GM23248 (cell line): Measurements from ENCODE around the gene CACNG3. TPM values are rescaled to one million over a fixed set of nuclear protein-coding genes. Genes with fewer than 3 reads are reported as not detected.

ENCODE experiments used
- DNase-seq: peaks from one replicate; pipeline ENCODE4 v3.0.0-alpha.2; 2015
- H2AFZ ChIP-seq: fragments of 200-600 bp; sonication (generic); 2 replicates; pipeline ENCODE4 v1.6.1; 2016; ENCODE audit warnings: antibody characterized with exemption
- H3F3A ChIP-seq: fragments of 200-600 bp; sonication (generic); 2 replicates; pipeline ENCODE4 v1.6.1; 2016; ENCODE audit warnings: mild to moderate bottlenecking, antibody characterized with exemption, mixed run types; ENCODE audit not compliant: insufficient read depth
- H3K27ac ChIP-seq: fragments of 200-600 bp; sonication (generic); 2 replicates; pipeline ENCODE4 v1.5.1; 2016; ENCODE audit warnings: mild to moderate bottlenecking
- H3K27me3 ChIP-seq: fragments of 200-600 bp; sonication (generic); replicated peaks from 2 replicates; pipeline ENCODE4 v1.6.1; 2016; ENCODE audit warnings: mild to moderate bottlenecking; ENCODE audit not compliant: insufficient read depth
- H3K36me3 ChIP-seq: fragments of 200-600 bp; sonication (generic); 2 replicates; pipeline ENCODE4 v1.6.1; 2016; ENCODE audit warnings: low read depth, mild to moderate bottlenecking
- H3K4me1 ChIP-seq: fragments of 200-600 bp; sonication (generic); 2 replicates; pipeline ENCODE4 v1.6.1; 2016; ENCODE audit warnings: mild to moderate bottlenecking; ENCODE audit not compliant: insufficient read depth
- H3K4me2 ChIP-seq: fragments of 200-600 bp; sonication (generic); one replicate; pipeline ENCODE4 v1.6.1; 2016; ENCODE audit warnings: mild to moderate bottlenecking; ENCODE audit not compliant: unreplicated experiment
- H3K4me3 ChIP-seq: fragments of 200-600 bp; sonication (generic); 2 replicates; pipeline ENCODE4 v1.5.1; 2016; ENCODE audit warnings: mild to moderate bottlenecking
- H3K79me2 ChIP-seq: fragments of 200-600 bp; sonication (generic); 2 replicates; pipeline ENCODE4 v1.6.1; 2016; ENCODE audit warnings: mild to moderate bottlenecking; ENCODE audit not compliant: insufficient read depth
- H3K9ac ChIP-seq: fragments of 200-600 bp; sonication (generic); 2 replicates; pipeline ENCODE4 v1.6.1; 2016; ENCODE audit warnings: mild to moderate bottlenecking
- H3K9me2 ChIP-seq: fragments of 200-600 bp; sonication (generic); 2 replicates; pipeline ENCODE4 v1.6.1; 2016; ENCODE audit warnings: mixed run types, mild to moderate bottlenecking, moderate library complexity; ENCODE audit not compliant: insufficient read depth
- H3K9me3 ChIP-seq: fragments of 200-600 bp; sonication (generic); one replicate; pipeline ENCODE4 v1.6.1; 2017; ENCODE audit warnings: low read depth
- H4K20me1 ChIP-seq: fragments of 200-600 bp; sonication (generic); 2 replicates; pipeline ENCODE4 v1.6.0; 2016; ENCODE audit not compliant: insufficient read depth
- EZH2 ChIP-seq: fragments of 200-600 bp; sonication (generic); IDR thresholded peaks from 2 replicates; pipeline ENCODE4 v1.6.1; 2018; ENCODE audit warnings: antibody characterized with exemption, mild to moderate bottlenecking; ENCODE audit not compliant: insufficient read depth, poor library complexity, severe bottlenecking
- EZH2phosphoT487 ChIP-seq: fragments of 200-600 bp; sonication (generic); IDR thresholded peaks from 2 replicates; pipeline ENCODE4 v1.6.1; 2018; ENCODE audit warnings: antibody characterized with exemption, moderate library complexity, mild to moderate bottlenecking, low read depth; ENCODE audit not compliant: insufficient read depth
- WGBS, 2 experiments: methylation state at CpG; one replicate each; pipeline ENCODE4 v1.1.6; 2015 to 2017; ENCODE audit warnings: low lambda C conversion rate in 2 of 2, low coverage in 1 of 2; ENCODE audit errors: missing lambda C conversion rate in 2 of 2; 5-methylcytosine and 5-hydroxymethylcytosine counted together
- in situ Hi-C: fragments of 300-500 bp; cut with MboI; formaldehyde crosslinking; loops from 2 replicates; pipeline ENCODE4 v1.15.0; 2020
- polyA plus RNA-seq: library from polyadenylated mRNA; unstranded; fragments of >200 nt; fragmentation: Nextera tagmentation; extraction: Ambion mirVana; gene quantifications from 2 replicates; pipeline ENCODE4 v1.2.1, GENCODE V29; 2016
- total RNA-seq: library from RNA; depleted of rRNA; stranded (reverse); fragments of >200 nt; shearing (Covaris generic); gene quantifications from 2 replicates; pipeline ENCODE4 v1.2.3, GENCODE V29; 2014

Gene CACNG3
- total and polyA plus RNA-seq, 2 experiments from 2014 or later, result not detected

DNA sequence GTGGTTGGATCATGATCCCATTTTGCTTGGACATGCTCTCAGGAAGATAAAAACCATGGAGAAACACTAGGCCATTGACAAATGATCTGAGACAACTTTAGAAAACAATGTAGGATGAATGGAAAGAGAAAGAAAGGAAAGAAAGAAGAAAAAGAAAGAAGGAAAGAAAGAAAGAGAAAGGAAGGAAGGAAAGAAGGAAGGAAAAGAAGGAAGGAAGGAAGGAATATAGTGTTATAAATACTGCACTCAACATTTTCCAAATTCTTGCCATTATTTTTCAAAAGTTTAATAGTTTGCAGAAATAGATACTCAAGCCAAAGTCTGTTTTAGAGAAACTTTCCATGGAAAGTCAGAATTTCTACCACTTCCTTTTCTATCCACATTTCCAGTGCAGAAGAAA, 39.2 kb upstream of the CACNG3 start:
- H3K9me3 ChIP-seq, result no peaks in the 10 kb centered on the region
- H3K4me1 ChIP-seq, result no peaks in the 10 kb centered on the region
- no peaks in the 10 kb centered on the region for H3K79me2 ChIP-seq
- H3K36me3 ChIP-seq, result no peaks in the 10 kb centered on the region
- no peaks in the 10 kb centered on the region for H3F3A ChIP-seq
- H3K4me2 ChIP-seq, result no peak overlapping the region
- no peaks in the 10 kb centered on the region for H3K27me3 ChIP-seq
- no peak for DNase-seq
- TF ChIP-seq EZH2, result no peak
- no peak for TF ChIP-seq EZH2phosphoT487
- no peak overlapping the region for H2AFZ ChIP-seq
- no peak overlapping the region for H3K27ac ChIP-seq
- H3K9ac ChIP-seq, result no peak overlapping the region
- no peaks in the 10 kb centered on the region for H4K20me1 ChIP-seq
- H3K9me2 ChIP-seq, result no peaks in the 10 kb centered on the region
- in situ Hi-C loops, result no loop called here
- no peak overlapping the region for H3K4me3 ChIP-seq

- Histone ChIP-seq H3K27ac (no peak overlapping the region), H3K4me3 (no peak overlapping the region), H3F3A (no peaks in the 10 kb centered on the region), H4K20me1 (no peaks in the 10 kb centered on the region), H3K79me2 (no peaks in the 10 kb centered on the region), H3K9ac (no peak overlapping the region), H3K36me3 (no peaks in the 10 kb centered on the region), H3K4me1 (no peaks in the 10 kb centered on the region), H3K9me3 (no peaks in the 10 kb centered on the region), H3K9me2 (no peaks in the 10 kb centered on the region), H3K27me3 (no peaks in the 10 kb centered on the region), H3K4me2 (no peak overlapping the region), H2AFZ (no peak overlapping the region)
- no peak for DNase-seq
- in situ Hi-C loops, result no loop called here
- TF ChIP-seq EZH2, result no peak
- TF ChIP-seq EZH2phosphoT487, result no peak
- WGBS, 2 experiments, result 23 to 30% methylated on average over 3 of the region's 3 CpGs
Measured at GRCh38 chr16:24217461-24217860, 38.7 kb upstream of the CACNG3 start.

DNA sequence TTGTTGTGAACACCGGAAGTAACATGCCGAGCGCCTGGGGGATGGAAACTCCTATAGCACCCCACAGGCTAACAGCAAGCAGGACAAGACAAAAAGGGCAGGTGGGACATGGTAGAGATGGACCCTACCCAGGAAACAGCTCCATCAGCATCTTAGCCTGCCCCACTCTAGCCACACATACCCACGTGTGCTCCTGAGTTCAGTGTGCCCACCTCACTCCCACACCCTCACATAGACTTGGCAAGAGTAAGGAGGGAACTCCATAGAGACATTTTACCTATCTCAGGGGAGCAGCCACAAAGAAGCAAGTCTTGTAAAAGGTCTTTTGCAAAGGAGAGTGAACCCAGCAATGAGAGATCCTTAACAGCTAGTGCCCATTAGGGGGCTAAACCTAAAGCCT, 37.8 kb upstream of the CACNG3 start:
- H3K36me3 ChIP-seq, result no peaks in the 10 kb centered on the region
- no peaks in the 10 kb centered on the region for H3K4me1 ChIP-seq
- H3F3A ChIP-seq, result no peaks in the 10 kb centered on the region
- no peak overlapping the region for H2AFZ ChIP-seq
- no peak for DNase-seq
- no peaks in the 10 kb centered on the region for H3K79me2 ChIP-seq
- no peaks in the 10 kb centered on the region for H3K9me3 ChIP-seq
- H3K27ac ChIP-seq, result no peak overlapping the region
- no peak overlapping the region for H3K4me3 ChIP-seq
- TF ChIP-seq EZH2, result no peak
- no peak for TF ChIP-seq EZH2phosphoT487
- 44% methylated on average over 4 of the region's 4 CpGs for WGBS, 2 experiments
- H3K9me2 ChIP-seq, result no peaks in the 10 kb centered on the region
- H4K20me1 ChIP-seq, result no peaks in the 10 kb centered on the region
- no peak overlapping the region for H3K4me2 ChIP-seq
- in situ Hi-C loops, result no loop called here
- H3K9ac ChIP-seq, result no peak overlapping the region
- no peaks in the 10 kb centered on the region for H3K27me3 ChIP-seq

GRCh38 chr16:24221219-24221618, 34.9 kb upstream of the CACNG3 start:
- no peak overlapping the region for H2AFZ ChIP-seq
- 26 to 33% methylated on average over 2 of the region's 2 CpGs for WGBS, 2 experiments
- no peaks in the 10 kb centered on the region for H3K27me3 ChIP-seq
- H3K9me2 ChIP-seq, result no peaks in the 10 kb centered on the region
- no peaks in the 10 kb centered on the region for H4K20me1 ChIP-seq
- no peaks in the 10 kb centered on the region for H3K36me3 ChIP-seq
- no peak overlapping the region for H3K4me2 ChIP-seq
- TF ChIP-seq EZH2phosphoT487, result no peak
- TF ChIP-seq EZH2, result no peak
- in situ Hi-C loops, result no loop called here
- no peaks in the 10 kb centered on the region for H3K9me3 ChIP-seq
- H3K27ac ChIP-seq, result no peak overlapping the region
- no peak overlapping the region for H3K4me3 ChIP-seq
- DNase-seq, result no peak
- no peaks in the 10 kb centered on the region for H3K4me1 ChIP-seq
- no peaks in the 10 kb centered on the region for H3F3A ChIP-seq
- no peak overlapping the region for H3K9ac ChIP-seq
- H3K79me2 ChIP-seq, result no peaks in the 10 kb centered on the region

DNA sequence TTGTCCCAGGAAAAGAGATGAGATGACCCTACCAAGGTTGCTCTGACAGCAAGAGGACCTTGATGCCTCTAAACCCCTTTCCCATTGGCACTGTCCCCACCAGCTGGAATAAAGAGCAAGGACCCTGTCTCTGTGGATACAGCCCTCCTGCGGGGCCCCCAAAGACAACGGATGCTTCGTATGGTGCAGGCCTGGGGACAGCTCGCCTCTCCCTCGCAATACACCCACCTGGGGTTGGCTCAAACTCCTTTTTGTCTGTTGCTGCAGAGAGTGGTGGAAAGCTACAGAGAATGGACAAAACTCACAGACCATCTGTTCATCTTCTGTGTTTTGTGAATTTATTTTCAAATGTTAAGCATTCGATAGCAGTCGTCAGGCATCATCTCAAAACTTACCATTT, 27.6 kb upstream of the CACNG3 start:
- no peaks in the 10 kb centered on the region for H3K27me3 ChIP-seq
- H3K4me2 ChIP-seq, result no peak overlapping the region
- no peak for TF ChIP-seq EZH2
- TF ChIP-seq EZH2phosphoT487, result no peak
- no peak overlapping the region for H2AFZ ChIP-seq
- no peaks in the 10 kb centered on the region for H3F3A ChIP-seq
- in situ Hi-C loops, result no loop called here
- H3K9me3 ChIP-seq, result no peaks in the 10 kb centered on the region
- H3K9me2 ChIP-seq, result no peaks in the 10 kb centered on the region
- no peaks in the 10 kb centered on the region for H3K4me1 ChIP-seq
- H3K79me2 ChIP-seq, result no peaks in the 10 kb centered on the region
- H3K9ac ChIP-seq, result no peak overlapping the region
- no peak overlapping the region for H3K27ac ChIP-seq
- 41 to 47% methylated on average over 7 of the region's 7 CpGs for WGBS, 2 experiments
- H3K4me3 ChIP-seq, result no peak overlapping the region
- H4K20me1 ChIP-seq, result no peaks in the 10 kb centered on the region
- no peak for DNase-seq
- no peaks in the 10 kb centered on the region for H3K36me3 ChIP-seq
